Spinal cord (tissue), 10 donors: ENCODE data around the gene GAREM1. TPM values are rescaled to one million over a fixed set of nuclear protein-coding genes. Genes with fewer than 3 reads are reported as not detected.

Experiments
- DNase-seq, 6 donors: peaks; one replicate each; pipeline versions ENCODE4 v3.0.0 to v3.0.0-alpha.2; 2013 to 2015; ENCODE audit warnings: low spot score in 6 of 6, low read depth in 4 of 6
- H3K27ac ChIP-seq: one replicate; pipeline ENCODE4 v1.5.1; 2013; ENCODE audit warnings: low read depth, low read length, control low read depth
- H3K27me3 ChIP-seq: one replicate; pipeline ENCODE4 v1.6.1; 2013; ENCODE audit warnings: low read length; ENCODE audit not compliant: control insufficient read depth, insufficient read depth
- H3K36me3 ChIP-seq: one replicate; pipeline ENCODE4 v1.6.1; 2013; ENCODE audit warnings: low read length; ENCODE audit not compliant: control insufficient read depth, insufficient read depth
- H3K4me1 ChIP-seq: one replicate; pipeline ENCODE4 v1.6.1; 2013; ENCODE audit warnings: low read length; ENCODE audit not compliant: control insufficient read depth, insufficient read depth
- H3K4me3 ChIP-seq: one replicate; pipeline ENCODE4 v1.5.1; 2013; ENCODE audit warnings: low read depth, low read length, control low read depth
- H3K9me3 ChIP-seq: one replicate; pipeline ENCODE4 v1.6.1; 2013; ENCODE audit warnings: low read length; ENCODE audit not compliant: control insufficient read depth, insufficient read depth
- WGBS: methylation state at CpG from one replicate; pipeline ENCODE4 v1.1.5; 2013; ENCODE audit warnings: missing lambda C conversion rate; ENCODE audit not compliant: insufficient coverage; 5-methylcytosine and 5-hydroxymethylcytosine counted together
- polyA plus RNA-seq, 2 donors: library from polyadenylated mRNA; unstranded; fragments of 120-200 nt; gene quantifications; one replicate each; pipeline ENCODE4 v1.2.1, GENCODE V29; 2013; ENCODE audit not compliant: insufficient read length in 2 of 2
- total RNA-seq, 2 donors: library from RNA; depleted of rRNA in 1 of 2; stranded (reverse); fragments of 120-200 nt in 1 of 2; fragments of >200 nt in 1 of 2; gene quantifications; one replicate each; pipeline versions ENCODE4 v1.2.3 to v1.2.4, GENCODE V29; 2013 to 2014
- donor health status: healthy.

Gene GAREM1
- total and polyA plus RNA-seq, 4 donors, result 12.3 to 19.7 (median 16.6) TPM

- Histone ChIP-seq H3K4me1 (no peaks in the 10 kb centered on the region), H3K27me3 (no peaks in the 10 kb centered on the region), H3K27ac (no peak overlapping the region), H3K4me3 (no peak overlapping the region), H3K36me3 (peaks cover 17% of the 10 kb centered on the region), H3K9me3 (no peaks in the 10 kb centered on the region)
- WGBS, result no CpG with 5 or more reads among the region's 1 CpG
- DNase-seq, result no peak
Measured at GRCh38 chr18:32284284-32284683, 186.4 kb downstream of the GAREM1 start.

- DNase-seq, result peak in 1 of 6 donors; percentile 78
- no peaks in the 10 kb centered on the region for H3K9me3 ChIP-seq
- peaks cover 4% of the 10 kb centered on the region for H3K36me3 ChIP-seq
- no peak overlapping the region for H3K27ac ChIP-seq
- 86% methylated on average over 2 of the region's 4 CpGs for WGBS
- no peaks in the 10 kb centered on the region for H3K27me3 ChIP-seq
- H3K4me1 ChIP-seq, result peaks cover 5% of the 10 kb centered on the region
- no peak overlapping the region for H3K4me3 ChIP-seq
Measured at GRCh38 chr18:32280911-32281310, 189.8 kb downstream of the GAREM1 start.

- WGBS, result 72% methylated on average over 3 of the region's 4 CpGs
- Histone ChIP-seq H3K36me3 (peaks cover 3% of the 10 kb centered on the region), H3K4me3 (no peak overlapping the region), H3K9me3 (no peaks in the 10 kb centered on the region), H3K27ac (no peak overlapping the region), H3K4me1 (peaks cover 5% of the 10 kb centered on the region), H3K27me3 (no peaks in the 10 kb centered on the region)
- no peak for DNase-seq
Measured at GRCh38 chr18:32280188-32280783, 190.4 kb downstream of the GAREM1 start.

- Histone ChIP-seq H3K4me3 (no peak overlapping the region), H3K4me1 (peaks cover 5% of the 10 kb centered on the region), H3K27me3 (no peaks in the 10 kb centered on the region), H3K9me3 (no peaks in the 10 kb centered on the region), H3K36me3 (peaks cover 2% of the 10 kb centered on the region), H3K27ac (peak overlapping the region; percentile 30)
- no peak for DNase-seq
- WGBS, result no CpG with 5 or more reads among the region's 4 CpGs
Measured at GRCh38 chr18:32278177-32278799, 192.4 kb downstream of the GAREM1 start.

GRCh38 chr18:32277549-32277948 is 193.1 kb downstream of the GAREM1 start:
- peak in 1 of 6 donors; percentile 27 for DNase-seq
- Histone ChIP-seq H3K27me3 (no peaks in the 10 kb centered on the region), H3K4me1 (peaks cover 5% of the 10 kb centered on the region), H3K9me3 (no peaks in the 10 kb centered on the region), H3K36me3 (peaks cover 4% of the 10 kb centered on the region), H3K4me3 (no peak overlapping the region), H3K27ac (peak overlapping the region; percentile 40)
- no CpG with 5 or more reads among the region's 2 CpGs for WGBS

- no peaks in the 10 kb centered on the region for H3K9me3 ChIP-seq
- H3K36me3 ChIP-seq, result peaks cover 5% of the 10 kb centered on the region
- DNase-seq, result no peak
- H3K27ac ChIP-seq, result peak overlapping the region; percentile 40
- peaks cover 5% of the 10 kb centered on the region for H3K4me1 ChIP-seq
- H3K4me3 ChIP-seq, result no peak overlapping the region
- WGBS, result 96% methylated on average over 4 of the region's 4 CpGs
- H3K27me3 ChIP-seq, result no peaks in the 10 kb centered on the region
Measured at GRCh38 chr18:32276906-32277305, 193.8 kb downstream of the GAREM1 start.

GRCh38 chr18:32276256-32276655 is 194.4 kb downstream of the GAREM1 start:
- no peaks in the 10 kb centered on the region for H3K27me3 ChIP-seq
- WGBS, result no CpG with 5 or more reads among the region's 2 CpGs
- peaks cover 5% of the 10 kb centered on the region for H3K4me1 ChIP-seq
- H3K36me3 ChIP-seq, result peaks cover 5% of the 10 kb centered on the region
- no peak for DNase-seq
- no peak overlapping the region for H3K4me3 ChIP-seq
- no peak overlapping the region for H3K27ac ChIP-seq
- H3K9me3 ChIP-seq, result no peaks in the 10 kb centered on the region

- no peak for DNase-seq
- Histone ChIP-seq H3K36me3 (peaks cover 6% of the 10 kb centered on the region), H3K27ac (no peak overlapping the region), H3K9me3 (no peaks in the 10 kb centered on the region), H3K4me3 (no peak overlapping the region), H3K27me3 (no peaks in the 10 kb centered on the region), H3K4me1 (peaks cover 5% of the 10 kb centered on the region)
- WGBS, result 96% methylated on average over 4 of the region's 8 CpGs
Measured at GRCh38 chr18:32275221-32275620, 195.5 kb downstream of the GAREM1 start.

- no peak overlapping the region for H3K4me3 ChIP-seq
- H3K27ac ChIP-seq, result no peak overlapping the region
- DNase-seq, result no peak
- H3K9me3 ChIP-seq, result no peaks in the 10 kb centered on the region
- WGBS, result 83% methylated on average over 7 of the region's 7 CpGs
- peaks cover 5% of the 10 kb centered on the region for H3K4me1 ChIP-seq
- no peaks in the 10 kb centered on the region for H3K27me3 ChIP-seq
- H3K36me3 ChIP-seq, result peaks cover 13% of the 10 kb centered on the region
Measured at GRCh38 chr18:32274307-32274706, 196.4 kb downstream of the GAREM1 start.

- peak in 4 of 6 donors; percentile 15 to 70 (median 35) for DNase-seq
- Histone ChIP-seq H3K4me1 (no peaks in the 10 kb centered on the region), H3K27ac (no peak overlapping the region), H3K9me3 (no peaks in the 10 kb centered on the region), H3K4me3 (no peak overlapping the region), H3K27me3 (no peaks in the 10 kb centered on the region), H3K36me3 (peaks cover 22% of the 10 kb centered on the region)
- WGBS, result 60% methylated on average over 1 of the region's 5 CpGs
Measured at GRCh38 chr18:32271672-32272208, 198.9 kb downstream of the GAREM1 start.
